NT2/D1 (cell line): ENCODE measurements around the gene CHID1.

Experiments used
- SUZ12 ChIP-seq: IDR thresholded peaks from 2 replicates; pipeline ENCODE4 v1.6.1; 2011; ENCODE audit not compliant: insufficient read length, insufficient read depth; ENCODE audit errors: extremely low read depth
- YY1 ChIP-seq: IDR thresholded peaks from 2 replicates; pipeline ENCODE4 v1.6.1; 2011; ENCODE audit not compliant: insufficient read length, insufficient read depth
- ZNF274 ChIP-seq: IDR thresholded peaks from 2 replicates; pipeline ENCODE4 v1.6.1; 2011; ENCODE audit warnings: mild to moderate bottlenecking, low read depth, low read length

DNA sequence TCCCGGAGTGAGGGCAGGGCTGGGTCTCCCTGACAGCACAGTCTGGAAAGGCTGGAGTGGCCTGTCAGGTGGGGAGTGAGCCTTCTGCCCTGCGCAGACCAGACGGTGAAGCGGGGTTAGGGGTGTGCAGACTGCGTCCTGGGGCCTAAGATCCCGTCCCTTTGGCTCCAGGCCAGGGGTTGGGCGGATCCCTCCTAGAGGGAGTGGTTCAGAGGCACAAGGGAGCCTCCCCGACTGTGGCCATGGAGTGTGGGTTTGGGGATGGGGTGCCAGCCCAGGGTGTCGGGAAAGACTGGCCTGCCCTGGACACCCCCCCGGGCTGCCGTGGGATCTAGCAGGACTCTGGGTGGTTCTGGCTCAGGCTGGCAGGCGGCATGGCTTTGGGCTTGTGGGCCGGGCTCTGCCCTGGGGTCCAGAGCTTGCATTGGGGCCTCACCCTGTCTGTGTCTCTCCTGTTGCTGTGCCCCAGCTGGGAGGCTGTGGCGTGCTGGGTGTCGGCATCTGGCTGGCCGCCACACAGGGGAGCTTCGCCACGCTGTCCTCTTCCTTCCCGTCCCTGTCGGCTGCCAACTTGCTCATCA lies 48.4 kb downstream of the CHID1 start:
- no peak for TF ChIP-seq ZNF274
- TF ChIP-seq SUZ12: no peak
- no peak for TF ChIP-seq YY1
